ENCODE measurements around the gene GRID2IP.

GRID2IP gene

DNA sequence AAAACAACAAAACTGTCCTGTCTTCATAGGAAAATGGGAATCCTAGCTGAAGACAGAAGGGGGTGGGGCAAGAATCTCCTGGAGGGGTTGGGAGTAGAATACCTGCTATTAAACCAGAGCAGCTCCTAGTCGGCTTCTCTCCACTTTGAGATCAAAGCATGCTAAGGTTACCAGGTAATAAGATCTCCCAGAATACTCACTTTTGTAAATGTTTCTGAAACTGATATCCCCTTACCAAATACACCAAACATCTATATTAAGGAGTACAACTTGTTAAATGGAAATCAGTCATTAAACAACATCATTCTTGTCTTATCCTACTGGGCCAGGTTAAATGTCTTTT lies 74.0 kb downstream of the GRID2IP start:
- CTCF ChIA-PET: interaction anchor here (1.6 kb wide), 1 partner anchor 81 kb away, joined by 3 read pairs; no protein-coding TSS in a partner anchor
- Histone ChIP-seq H3K27ac (ENCODE audit: extremely low read depth, low read depth, low read length) (no peak overlapping the region), H3K4me1 (ENCODE audit: control insufficient read depth, insufficient read depth, low read length) (peaks cover 10% of the 10 kb centered on the region), H3K4me3 (ENCODE audit: low read depth, low read length) (no peak overlapping the region), H3K9me3 (ENCODE audit: control insufficient read depth, insufficient read depth, low read depth, low read length) (no peaks in the 10 kb centered on the region), H3K36me3 (ENCODE audit: control insufficient read depth in 2 of 2, insufficient read depth in 1 of 2, low read length in 2 of 2) (peaks cover 21 to 46% of the 10 kb centered on the region in 2 experiments; a peak in 2 of 3 replicates)
- TF ChIP-seq ZNF394 (tag by site-specific recombination; IDR thresholded peaks at IDR 0.05; ENCODE audit: borderline replicate concordance) (peak; percentile 30; the same call in 1 of the 2 replicates), OSR2 (tag by site-specific recombination; IDR thresholded peaks at IDR 0.05) (peak; percentile 11; the same call in 1 of the 2 replicates), ZNF202 (tag by site-specific recombination; IDR thresholded peaks at IDR 0.05; ENCODE audit: borderline replicate concordance) (no peak)
- POLR2A ChIA-PET: interaction anchor here (1.4 kb wide), 1 partner anchor 30 kb away, joined by 3 read pairs; the partner anchor contains the start of gene DAGLB

DNA sequence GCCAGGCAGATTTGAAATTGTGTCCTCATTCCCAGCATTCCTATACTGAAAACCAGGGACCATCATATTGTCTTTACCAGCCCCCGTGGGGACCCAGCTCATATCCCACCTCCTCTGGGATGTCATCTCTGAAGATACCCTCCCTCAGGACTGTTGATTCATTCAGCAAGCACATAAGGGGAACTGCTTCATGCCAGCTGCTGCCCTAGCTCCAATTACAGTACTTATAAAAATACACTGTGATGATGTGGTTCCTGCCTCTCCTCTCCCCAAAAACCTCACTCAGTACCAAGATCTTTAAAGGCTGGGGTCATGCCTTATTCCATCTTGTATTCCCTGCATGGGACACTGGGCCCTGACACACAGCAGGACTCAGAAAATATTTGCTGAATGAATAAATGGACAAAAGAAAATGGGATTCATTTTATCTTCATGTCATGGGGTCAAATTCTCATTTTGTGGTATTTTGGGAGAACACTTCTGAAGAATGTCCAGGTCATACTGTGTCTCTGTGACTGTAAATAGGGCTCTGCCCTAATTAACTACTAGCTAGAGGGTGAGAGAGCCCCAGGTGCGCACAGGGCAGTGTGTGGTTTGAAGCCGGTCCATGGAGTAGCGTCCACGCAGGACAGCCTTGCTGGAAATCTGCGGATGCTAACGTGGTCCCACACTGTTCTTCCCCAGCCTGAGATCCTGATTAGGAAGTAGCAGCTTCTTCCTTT lies 74.5 kb downstream of the GRID2IP start:
- TF ChIP-seq ZNF19 (tag by site-specific recombination; IDR thresholded peaks at IDR 0.05; ENCODE audit: low read depth) (no peak), SP3 (tag by site-specific recombination; IDR thresholded peaks at IDR 0.05) (no peak), ZNF341 (tag by site-specific recombination; IDR thresholded peaks at IDR 0.05; ENCODE audit: low read depth) (no peak), ZNF654 (tag by site-specific recombination; IDR thresholded peaks at IDR 0.05; ENCODE audit: low read depth) (no peak), ZNF76 (tag by site-specific recombination; IDR thresholded peaks at IDR 0.05; ENCODE audit: borderline replicate concordance, low read depth) (no peak), ZNF747 (tag by site-specific recombination; IDR thresholded peaks at IDR 0.05) (no peak), ZNF24 (tag by site-specific recombination; IDR thresholded peaks at IDR 0.05) (no peak), HOXD13 (CRISPR knock-in tag; IDR thresholded peaks at IDR 0.05; ENCODE audit: borderline replicate concordance) (no peak), ZNF354C (tag by site-specific recombination; IDR thresholded peaks at IDR 0.05; ENCODE audit: borderline replicate concordance, low read depth) (no peak)
- TF ChIP-seq, protein P1, sequence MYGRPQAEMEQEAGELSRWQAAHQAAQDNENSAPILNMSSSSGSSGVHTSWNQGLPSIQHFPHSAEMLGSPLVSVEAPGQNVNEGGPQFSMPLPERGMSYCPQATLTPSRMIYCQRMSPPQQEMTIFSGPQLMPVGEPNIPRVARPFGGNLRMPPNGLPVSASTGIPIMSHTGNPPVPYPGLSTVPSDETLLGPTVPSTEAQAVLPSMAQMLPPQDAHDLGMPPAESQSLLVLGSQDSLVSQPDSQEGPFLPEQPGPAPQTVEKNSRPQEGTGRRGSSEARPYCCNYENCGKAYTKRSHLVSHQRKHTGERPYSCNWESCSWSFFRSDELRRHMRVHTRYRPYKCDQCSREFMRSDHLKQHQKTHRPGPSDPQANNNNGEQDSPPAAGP (tag by site-specific recombination; IDR thresholded peaks at IDR 0.05): no peak
- TF ChIP-seq, protein P2, sequence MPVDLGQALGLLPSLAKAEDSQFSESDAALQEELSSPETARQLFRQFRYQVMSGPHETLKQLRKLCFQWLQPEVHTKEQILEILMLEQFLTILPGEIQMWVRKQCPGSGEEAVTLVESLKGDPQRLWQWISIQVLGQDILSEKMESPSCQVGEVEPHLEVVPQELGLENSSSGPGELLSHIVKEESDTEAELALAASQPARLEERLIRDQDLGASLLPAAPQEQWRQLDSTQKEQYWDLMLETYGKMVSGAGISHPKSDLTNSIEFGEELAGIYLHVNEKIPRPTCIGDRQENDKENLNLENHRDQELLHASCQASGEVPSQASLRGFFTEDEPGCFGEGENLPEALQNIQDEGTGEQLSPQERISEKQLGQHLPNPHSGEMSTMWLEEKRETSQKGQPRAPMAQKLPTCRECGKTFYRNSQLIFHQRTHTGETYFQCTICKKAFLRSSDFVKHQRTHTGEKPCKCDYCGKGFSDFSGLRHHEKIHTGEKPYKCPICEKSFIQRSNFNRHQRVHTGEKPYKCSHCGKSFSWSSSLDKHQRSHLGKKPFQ (tag by site-specific recombination; IDR thresholded peaks at IDR 0.05): no peak
- TF ChIP-seq, protein P3, sequence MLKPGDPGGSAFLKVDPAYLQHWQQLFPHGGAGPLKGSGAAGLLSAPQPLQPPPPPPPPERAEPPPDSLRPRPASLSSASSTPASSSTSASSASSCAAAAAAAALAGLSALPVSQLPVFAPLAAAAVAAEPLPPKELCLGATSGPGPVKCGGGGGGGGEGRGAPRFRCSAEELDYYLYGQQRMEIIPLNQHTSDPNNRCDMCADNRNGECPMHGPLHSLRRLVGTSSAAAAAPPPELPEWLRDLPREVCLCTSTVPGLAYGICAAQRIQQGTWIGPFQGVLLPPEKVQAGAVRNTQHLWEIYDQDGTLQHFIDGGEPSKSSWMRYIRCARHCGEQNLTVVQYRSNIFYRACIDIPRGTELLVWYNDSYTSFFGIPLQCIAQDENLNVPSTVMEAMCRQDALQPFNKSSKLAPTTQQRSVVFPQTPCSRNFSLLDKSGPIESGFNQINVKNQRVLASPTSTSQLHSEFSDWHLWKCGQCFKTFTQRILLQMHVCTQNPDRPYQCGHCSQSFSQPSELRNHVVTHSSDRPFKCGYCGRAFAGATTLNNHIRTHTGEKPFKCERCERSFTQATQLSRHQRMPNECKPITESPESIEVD (tag by site-specific recombination; IDR thresholded peaks at IDR 0.05): no peak
- no peaks in the 10 kb centered on the region for H3K9me3 ChIP-seq (ENCODE audit: control insufficient read depth, insufficient read depth, low read depth, low read length)
- no peak overlapping the region for H3K27ac ChIP-seq (ENCODE audit: extremely low read depth, low read depth, low read length)
- ChIA-PET CTCF (interaction anchor here (0.6 to 1.6 kb wide), 4 partner anchors 10 to 82 kb away, joined by 3 read pairs; no protein-coding TSS in a partner anchor), POLR2A (interaction anchor here (0.7 to 1.4 kb wide), 2 partner anchors 20 to 29 kb away, joined by 3 to 5 read pairs; partner anchors contain the start of gene DAGLB)
- no peak overlapping the region for H3K4me3 ChIP-seq (ENCODE audit: low read depth, low read length)
- peaks cover 26 to 48% of the 10 kb centered on the region in 2 experiments; a peak in 2 of 3 replicates for H3K36me3 ChIP-seq (ENCODE audit: control insufficient read depth in 2 of 2, insufficient read depth in 1 of 2, low read length in 2 of 2)
- H3K4me1 ChIP-seq (ENCODE audit: control insufficient read depth, insufficient read depth, low read length): peaks cover 10% of the 10 kb centered on the region

All from HEK293 (cell line).